Caco-2 (cell line): Measurements from ENCODE around the gene GNL3. TPM values are rescaled to one million over a fixed set of nuclear protein-coding genes. Genes with fewer than 3 reads are reported as not detected.

Experiments
- BruUV-seq: library from RNA; stranded (reverse); fragments of 400-500 nt; replicated peaks from 2 replicates; lab custom pipeline; 2021; lab: Mats Ljungman, UMichigan
- CTCF ChIA-PET: fragments of 300-600 bp; sonication (Branson Sonifier 250); formaldehyde crosslinking; loops from one replicate; lab custom pipeline; 2022; ENCODE audit warnings: antibody characterized with exemption; lab: Charles Lee
- POLR2A ChIA-PET: fragments of 300-600 bp; sonication (Branson Sonifier 250); formaldehyde crosslinking; loops from one replicate; lab custom pipeline; 2022; ENCODE audit warnings: antibody characterized with exemption; lab: Charles Lee
- DNase-seq, 2 experiments: peaks; one replicate each; pipeline versions ENCODE4 v3.0.0 to v3.0.0-alpha.2; 2020 to 2022
- H3K27me3 ChIP-seq: replicated peaks from 2 replicates; pipeline ENCODE4 v1.6.0; 2011; ENCODE audit warnings: low read length; ENCODE audit not compliant: control insufficient read depth, insufficient read depth
- H3K36me3 ChIP-seq: 2 replicates; pipeline ENCODE4 v1.5.1; 2011; ENCODE audit warnings: low read length; ENCODE audit not compliant: control insufficient read depth, insufficient read depth
- H3K4me1 ChIP-seq: fragments of 250-450 bp; sonication (Bioruptor Pico); 2 replicates; pipeline ENCODE4 v1.5.1; 2020; ENCODE audit warnings: mild to moderate bottlenecking
- H3K4me3 ChIP-seq: 2 replicates; pipeline ENCODE4 v1.5.1; 2011; ENCODE audit warnings: low read depth, mild to moderate bottlenecking, control low read depth, low read length
- H3K9me3 ChIP-seq: fragments of 250-450 bp; sonication (Bioruptor Pico); 2 replicates; pipeline ENCODE4 v1.5.1; 2020; ENCODE audit warnings: mild to moderate bottlenecking, moderate library complexity
- H3K27ac Mint-ChIP-seq: one replicate; pipeline ENCODE4 v1.8.0; 2022; ENCODE audit warnings: mixed read lengths; ENCODE audit not compliant: unreplicated experiment
- H3K27me3 Mint-ChIP-seq: one replicate; pipeline ENCODE4 v1.8.0; 2022; ENCODE audit warnings: mixed read lengths; ENCODE audit not compliant: insufficient read depth, unreplicated experiment
- H3K36me3 Mint-ChIP-seq: one replicate; pipeline ENCODE4 v1.8.0; 2022; ENCODE audit warnings: mild to moderate bottlenecking, mixed read lengths; ENCODE audit not compliant: insufficient read depth, unreplicated experiment
- H3K4me1 Mint-ChIP-seq: one replicate; pipeline ENCODE4 v1.8.0; 2022; ENCODE audit warnings: low read depth, mixed read lengths; ENCODE audit not compliant: unreplicated experiment
- H3K4me3 Mint-ChIP-seq: one replicate; pipeline ENCODE4 v1.8.0; 2022; ENCODE audit warnings: mild to moderate bottlenecking, moderate library complexity, mixed read lengths; ENCODE audit not compliant: unreplicated experiment
- H3K9me3 Mint-ChIP-seq: one replicate; pipeline ENCODE4 v1.8.0; 2022; ENCODE audit warnings: mixed read lengths; ENCODE audit not compliant: unreplicated experiment
- intact Hi-C: fragments of 100-400 bp; cut with micrococcal nuclease; formaldehyde crosslinking; loops from one replicate; pipeline ENCODE4 v1.10.0; 2022; ENCODE audit not compliant: unreplicated experiment
- total RNA-seq: library from RNA; stranded (reverse); gene quantifications from 2 replicates; pipeline ENCODE4 v1.2.3, GENCODE V29; 2022
- TF ChIP-seq, protein P1 (sequence below), 2 experiments: fragments of 200-600 bp in 1 of 2; IDR thresholded peaks; 1 replicate in 1 of 2; 2 replicates in 1 of 2; pipeline versions ENCODE4 v1.5.1 to v1.8.0; 2011 to 2022; ENCODE audit warnings: antibody characterized with exemption in 1 of 2, control low read depth in 1 of 2, inconsistent platforms in 1 of 2, low read depth in 1 of 2, low read length in 1 of 2, mild to moderate bottlenecking in 1 of 2, moderate library complexity in 1 of 2; ENCODE audit not compliant: insufficient read depth in 1 of 2, severe bottlenecking in 1 of 2, unreplicated experiment in 1 of 2

GNL3 gene
- total RNA-seq, 1 experiment from 2014 or later: 125 TPM

DNA sequence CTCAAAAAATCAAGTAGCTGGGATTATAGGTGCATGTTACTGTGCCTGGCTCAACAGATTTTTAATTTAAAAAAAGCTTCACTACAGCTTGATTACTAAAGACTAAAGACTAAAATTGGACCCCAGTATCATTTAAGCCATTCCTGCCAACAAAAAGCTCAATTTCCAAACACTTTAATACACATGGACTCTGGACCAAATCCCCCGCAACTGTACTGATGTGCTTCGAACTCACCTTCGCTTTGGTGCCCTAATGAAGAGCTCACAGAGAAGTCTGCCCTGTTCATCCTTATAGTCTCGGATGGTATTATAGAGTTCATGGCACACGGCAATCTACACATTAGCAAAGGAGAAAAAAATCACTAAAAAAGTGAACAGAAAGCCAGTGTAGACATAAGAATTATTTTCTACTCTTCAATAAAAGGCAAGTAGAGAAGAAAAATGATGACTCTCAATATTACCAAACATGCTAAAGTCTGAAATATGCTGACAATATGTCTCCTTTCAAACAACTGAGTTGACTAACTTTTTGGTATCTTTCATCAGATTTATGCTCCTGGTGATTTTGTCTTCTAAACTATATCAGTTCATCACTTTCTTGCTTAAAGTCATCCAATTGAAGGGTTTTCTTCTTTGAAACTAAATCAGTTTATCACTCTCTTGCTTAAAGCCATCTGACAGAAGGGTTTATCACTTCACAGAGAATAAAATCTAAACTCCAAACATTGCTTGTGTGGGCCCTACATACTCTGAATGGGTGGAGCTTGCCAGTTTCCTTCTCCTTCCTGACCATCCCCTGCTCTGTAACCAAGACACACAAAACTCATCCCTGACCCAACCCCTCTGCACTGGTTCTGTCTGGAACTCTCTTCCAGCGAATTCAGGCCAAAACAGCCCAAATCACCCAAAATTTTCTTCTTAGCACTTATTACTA is 7.3 kb upstream of the GNL3 start:
- Histone ChIP-seq H3K9me3 (no peaks in the 10 kb centered on the region), H3K27me3 (no peaks in the 10 kb centered on the region), H3K4me1 (peaks cover 8% of the 10 kb centered on the region), H3K4me3 (no peak overlapping the region), H3K36me3 (0 out of 2 replicates have a peak, but pooled peaks cover 1% of the 10 kb centered on the region)
- ChIA-PET CTCF (no interaction called here), POLR2A (no interaction called here)
- no peaks in the 10 kb centered on the region for H3K27me3 Mint-ChIP-seq
- intact Hi-C loops: no loop called here
- no peak overlapping the region for H3K4me3 Mint-ChIP-seq
- no peaks in the 10 kb centered on the region for H3K9me3 Mint-ChIP-seq
- no peak overlapping the region for H3K27ac Mint-ChIP-seq
- no TSS peak for BruUV-seq
- no peak for DNase-seq
- H3K36me3 Mint-ChIP-seq: peaks cover 50% of the 10 kb centered on the region
- TF ChIP-seq, protein P1, sequence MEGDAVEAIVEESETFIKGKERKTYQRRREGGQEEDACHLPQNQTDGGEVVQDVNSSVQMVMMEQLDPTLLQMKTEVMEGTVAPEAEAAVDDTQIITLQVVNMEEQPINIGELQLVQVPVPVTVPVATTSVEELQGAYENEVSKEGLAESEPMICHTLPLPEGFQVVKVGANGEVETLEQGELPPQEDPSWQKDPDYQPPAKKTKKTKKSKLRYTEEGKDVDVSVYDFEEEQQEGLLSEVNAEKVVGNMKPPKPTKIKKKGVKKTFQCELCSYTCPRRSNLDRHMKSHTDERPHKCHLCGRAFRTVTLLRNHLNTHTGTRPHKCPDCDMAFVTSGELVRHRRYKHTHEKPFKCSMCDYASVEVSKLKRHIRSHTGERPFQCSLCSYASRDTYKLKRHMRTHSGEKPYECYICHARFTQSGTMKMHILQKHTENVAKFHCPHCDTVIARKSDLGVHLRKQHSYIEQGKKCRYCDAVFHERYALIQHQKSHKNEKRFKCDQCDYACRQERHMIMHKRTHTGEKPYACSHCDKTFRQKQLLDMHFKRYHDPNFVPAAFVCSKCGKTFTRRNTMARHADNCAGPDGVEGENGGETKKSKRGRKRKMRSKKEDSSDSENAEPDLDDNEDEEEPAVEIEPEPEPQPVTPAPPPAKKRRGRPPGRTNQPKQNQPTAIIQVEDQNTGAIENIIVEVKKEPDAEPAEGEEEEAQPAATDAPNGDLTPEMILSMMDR (IDR thresholded peaks at IDR 0.05; ENCODE audit: insufficient read depth in 1 of 2, low read depth in 1 of 2, low read length in 1 of 2, severe bottlenecking in 1 of 2, unreplicated experiment in 1 of 2): no peak
- peaks cover 8% of the 10 kb centered on the region for H3K4me1 Mint-ChIP-seq

DNA sequence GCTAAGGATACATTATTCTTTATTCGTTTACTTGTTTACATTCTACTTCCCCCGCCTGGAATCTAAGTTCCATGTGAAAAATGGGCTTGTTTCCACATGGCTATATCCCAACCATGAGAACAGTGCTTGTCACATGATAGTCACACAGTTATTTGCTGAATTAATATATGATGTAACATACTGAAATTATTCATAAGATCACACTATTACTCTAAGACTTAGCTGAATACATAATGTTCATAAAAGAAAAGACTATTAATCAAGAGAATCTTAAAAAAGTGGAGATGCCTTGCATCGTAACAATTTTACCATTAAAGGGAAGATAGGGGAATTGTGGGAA is 6.7 kb upstream of the GNL3 start:
- 0 out of 2 replicates have a peak, but pooled peaks cover 1% of the 10 kb centered on the region for H3K36me3 ChIP-seq
- no peaks in the 10 kb centered on the region for H3K9me3 Mint-ChIP-seq
- H3K4me1 ChIP-seq: peaks cover 9% of the 10 kb centered on the region
- no peaks in the 10 kb centered on the region for H3K27me3 Mint-ChIP-seq
- peaks cover 8% of the 10 kb centered on the region for H3K4me1 Mint-ChIP-seq
- no peak overlapping the region for H3K4me3 ChIP-seq
- H3K9me3 ChIP-seq: no peaks in the 10 kb centered on the region
- H3K27me3 ChIP-seq: no peaks in the 10 kb centered on the region
- TF ChIP-seq, protein P1 (IDR thresholded peaks at IDR 0.05; ENCODE audit: insufficient read depth in 1 of 2, low read depth in 1 of 2, low read length in 1 of 2, severe bottlenecking in 1 of 2, unreplicated experiment in 1 of 2): no peak
- no peak overlapping the region for H3K27ac Mint-ChIP-seq
- no peak for DNase-seq
- H3K4me3 Mint-ChIP-seq: no peak overlapping the region
- intact Hi-C loops: no loop called here
- CTCF ChIA-PET: no interaction called here
- POLR2A ChIA-PET: interaction anchor here (0.6 kb wide), 1 partner anchor 290 kb away, joined by 3 read pairs; no protein-coding TSS in a partner anchor
- peaks cover 50% of the 10 kb centered on the region for H3K36me3 Mint-ChIP-seq
- BruUV-seq: no TSS peak

DNA sequence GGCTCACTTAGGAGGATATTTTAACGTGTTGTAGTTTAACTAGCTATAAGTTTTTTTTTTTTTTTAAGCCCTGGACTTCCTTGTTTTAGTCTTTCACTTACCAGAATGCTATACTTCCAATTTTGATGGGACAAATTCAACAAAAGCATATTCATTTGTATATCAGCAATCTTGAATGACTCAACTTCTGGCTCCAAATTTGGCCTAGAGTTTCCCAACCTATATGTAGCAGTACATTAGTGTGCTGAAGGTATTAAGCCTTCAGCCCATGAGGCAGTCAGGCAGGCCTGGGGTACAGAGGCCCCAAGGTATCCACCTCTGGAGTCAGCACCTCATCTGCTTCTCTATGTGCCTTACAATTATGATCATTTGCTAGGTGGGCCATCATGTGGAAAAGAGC is 6.0 kb upstream of the GNL3 start:
- Mint-ChIP-seq H3K9me3 (no peaks in the 10 kb centered on the region), H3K27me3 (no peaks in the 10 kb centered on the region), H3K36me3 (peaks cover 49% of the 10 kb centered on the region), H3K4me1 (peaks cover 11% of the 10 kb centered on the region), H3K4me3 (no peak overlapping the region), H3K27ac (no peak overlapping the region)
- H3K9me3 ChIP-seq: no peaks in the 10 kb centered on the region
- 0 out of 2 replicates have a peak, but pooled peaks cover 1% of the 10 kb centered on the region for H3K36me3 ChIP-seq
- no TSS peak for BruUV-seq
- no peak overlapping the region for H3K4me3 ChIP-seq
- no peaks in the 10 kb centered on the region for H3K27me3 ChIP-seq
- ChIA-PET POLR2A (interaction anchor here (0.6 kb wide), 1 partner anchor 291 kb away, joined by 3 read pairs; no protein-coding TSS in a partner anchor), CTCF (no interaction called here)
- TF ChIP-seq, protein P1 (IDR thresholded peaks at IDR 0.05; ENCODE audit: insufficient read depth in 1 of 2, low read depth in 1 of 2, low read length in 1 of 2, severe bottlenecking in 1 of 2, unreplicated experiment in 1 of 2): no peak
- intact Hi-C loops: loop anchor here (10.0 kb wide), 2 partner anchors 145 to 255 kb away; partner anchors contain the start of genes NT5DC2 and UQCC5
- no peak for DNase-seq
- peaks cover 15% of the 10 kb centered on the region for H3K4me1 ChIP-seq
